Thyroid gland (tissue), 4 donors: ENCODE measurements around the gene NF2.

ENCODE experiments used
- CTCF ChIP-seq, 6 experiments: fragments of 200-600 bp in 3 of 6; fragments of 450-650 bp in 3 of 6; sonication (generic) in 3 of 6; IDR thresholded peaks; one replicate each; pipeline ENCODE4 v1.5.1; 2016 to 2019; ENCODE audit warnings: antibody characterized with exemption in 6 of 6, mild to moderate bottlenecking in 2 of 6, inconsistent platforms in 1 of 6, moderate library complexity in 1 of 6
- POLR2A ChIP-seq, 2 donors: fragments of 450-650 bp; IDR thresholded peaks; one replicate each; pipeline ENCODE4 v1.6.1; 2017; ENCODE audit warnings: antibody characterized with exemption in 2 of 2, mild to moderate bottlenecking in 2 of 2, moderate library complexity in 1 of 2

GRCh38 chr22:29693161-29693560, 89.7 kb downstream of the NF2 start:
- TF ChIP-seq POLR2A (IDR thresholded peaks at IDR 0.05) (no peak), CTCF (IDR thresholded peaks at IDR 0.05) (no peak)
